ENCODE measurements around the gene GFPT2.

GFPT2 gene
- total RNA-seq = 0.17 to 1.1 reads per million in 2 experiments

- peak; percentile 67 for DNase-seq (ENCODE audit: low read depth)
Observed at GRCh38 chr5:180353048-180353979, at the start of gene GFPT2. TSS of gene GFPT2 (minus strand) at chr5:180353336. CDS start at chr5:180353217, 119 bp downstream.

GRCh38 chr5:180402716-180403115, 49.6 kb upstream of the GFPT2 start:
- no peak for DNase-seq (ENCODE audit: low read depth)

GRCh38 chr5:180401229-180401907, 48.2 kb upstream of the GFPT2 start:
- no peak for DNase-seq (ENCODE audit: low read depth)

GRCh38 chr5:180400416-180400815, 47.3 kb upstream of the GFPT2 start:
- DNase-seq (ENCODE audit: low read depth) = no peak

GRCh38 chr5:180399401-180400215, 46.5 kb upstream of the GFPT2 start:
- DNase-seq (ENCODE audit: low read depth) = no peak

GRCh38 chr5:180396926-180397325, 43.8 kb upstream of the GFPT2 start:
- no peak for DNase-seq (ENCODE audit: low read depth)

GRCh38 chr5:180395540-180396274, 42.6 kb upstream of the GFPT2 start:
- no peak for DNase-seq (ENCODE audit: low read depth)

- no peak for DNase-seq (ENCODE audit: low read depth)
Observed at GRCh38 chr5:180394031-180394636, 41.0 kb upstream of the GFPT2 start.

GRCh38 chr5:180391276-180391675, 38.1 kb upstream of the GFPT2 start:
- DNase-seq (ENCODE audit: low read depth) = no peak

GRCh38 chr5:180390441-180391190, 37.5 kb upstream of the GFPT2 start:
- no peak for DNase-seq (ENCODE audit: low read depth)

- no peak for DNase-seq (ENCODE audit: low read depth)
Observed at GRCh38 chr5:180389252-180390101, 36.3 kb upstream of the GFPT2 start.

GRCh38 chr5:180387798-180388197, 34.7 kb upstream of the GFPT2 start:
- DNase-seq (ENCODE audit: low read depth) = no peak

- no peak for DNase-seq (ENCODE audit: low read depth)
Observed at GRCh38 chr5:180382926-180383325, 29.8 kb upstream of the GFPT2 start.

GRCh38 chr5:180381851-180382480, 28.8 kb upstream of the GFPT2 start:
- no peak for DNase-seq (ENCODE audit: low read depth)

- DNase-seq (ENCODE audit: low read depth) = no peak
Observed at GRCh38 chr5:180381428-180381827, 28.3 kb upstream of the GFPT2 start.

GRCh38 chr5:180380856-180381255, 27.7 kb upstream of the GFPT2 start:
- DNase-seq (ENCODE audit: low read depth) = no peak

- no peak for DNase-seq (ENCODE audit: low read depth)
Observed at GRCh38 chr5:180380441-180380840, 27.3 kb upstream of the GFPT2 start.

GRCh38 chr5:180379355-180380070, 26.4 kb upstream of the GFPT2 start:
- no peak for DNase-seq (ENCODE audit: low read depth)
